Activated CD4-positive, alpha-beta T cell treated with anti-CD3 and anti-CD28 coated beads, Interleukin-2, amount 50 U/mL, for 1 hour (primary cell): Measurements from ENCODE around the gene GREB1L.
"Not testable (repeated sequence)": the region's sequence is repeated elsewhere in the genome, so short reads cannot be mapped to it uniquely, and the experiment has no call there.

Source experiments
- DNase-seq: peaks from one replicate; pipeline ENCODE4 v3.0.0-alpha.2; 2020

Gene GREB1L

GRCh38 chr18:21242141-21242779 lies at the start of gene GREB1L:
Gene GREB1L, plus strand, starts transcription at chr18:21242232. Its CDS starts 141,287 bp downstream, at chr18:21383519.
- no peak for DNase-seq

DNA sequence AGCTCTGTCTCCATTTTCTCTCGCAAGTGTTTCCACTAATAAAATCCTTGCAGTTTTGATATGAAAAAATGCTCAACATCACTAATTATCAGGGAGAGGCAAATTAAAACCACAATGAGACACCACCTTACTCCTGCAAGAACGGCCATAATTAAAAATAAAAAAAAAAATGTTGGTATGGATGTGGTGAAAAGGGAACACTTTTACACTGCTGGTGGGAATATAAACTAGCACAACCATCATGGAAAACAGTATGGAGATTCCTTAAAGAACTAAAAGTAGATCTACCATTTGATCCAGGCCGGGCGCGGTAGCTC lies 49.8 kb upstream of the GREB1L start:
- DNase-seq, result no peak

DNA sequence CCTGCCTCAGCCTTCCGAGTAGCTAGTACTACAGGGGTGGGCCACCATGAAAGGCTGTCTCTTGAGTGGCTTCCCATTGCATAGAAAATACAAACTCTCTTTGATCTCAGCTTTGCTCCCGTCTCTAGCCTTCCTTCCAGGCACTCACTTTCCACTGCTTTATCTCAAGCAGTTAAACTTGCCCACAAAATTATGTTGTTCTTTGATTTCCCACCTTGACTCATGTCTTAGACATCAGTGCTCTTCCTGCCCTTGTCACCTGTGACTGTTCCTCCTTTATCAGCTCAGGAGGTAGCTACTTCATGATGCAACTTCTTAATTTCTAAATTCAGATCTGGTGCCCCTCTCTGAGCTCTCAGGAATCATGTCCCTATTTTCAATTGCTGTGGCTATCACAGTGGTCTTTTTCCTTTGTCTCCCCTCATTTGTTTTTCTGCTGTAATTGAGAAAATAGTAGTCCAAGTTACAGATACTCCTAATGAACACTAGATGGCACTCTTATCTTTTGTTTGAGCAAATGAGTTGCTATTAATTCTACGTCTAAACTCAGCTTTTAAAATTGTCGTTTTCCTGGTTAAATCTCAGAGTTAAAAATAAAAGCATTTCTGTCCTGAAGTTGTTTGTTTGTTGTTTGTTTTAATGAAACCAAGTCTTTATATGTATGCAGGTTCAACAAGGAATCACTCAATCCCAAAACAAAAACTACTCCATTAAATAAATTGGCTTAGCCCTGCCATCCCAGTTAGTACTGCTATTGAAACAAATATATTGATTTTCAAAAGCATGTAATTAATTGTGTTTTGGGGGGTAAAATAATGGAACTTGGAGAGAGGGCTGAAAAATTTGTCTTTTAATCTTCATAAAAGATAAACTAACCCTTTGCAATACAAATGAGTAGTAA lies 46.9 kb upstream of the GREB1L start:
- DNase-seq, result no peak

- no peak for DNase-seq
Measured at GRCh38 chr18:21196426-21196825, 45.6 kb upstream of the GREB1L start.

GRCh38 chr18:21203126-21203525 lies 38.9 kb upstream of the GREB1L start:
- no peak for DNase-seq

DNA sequence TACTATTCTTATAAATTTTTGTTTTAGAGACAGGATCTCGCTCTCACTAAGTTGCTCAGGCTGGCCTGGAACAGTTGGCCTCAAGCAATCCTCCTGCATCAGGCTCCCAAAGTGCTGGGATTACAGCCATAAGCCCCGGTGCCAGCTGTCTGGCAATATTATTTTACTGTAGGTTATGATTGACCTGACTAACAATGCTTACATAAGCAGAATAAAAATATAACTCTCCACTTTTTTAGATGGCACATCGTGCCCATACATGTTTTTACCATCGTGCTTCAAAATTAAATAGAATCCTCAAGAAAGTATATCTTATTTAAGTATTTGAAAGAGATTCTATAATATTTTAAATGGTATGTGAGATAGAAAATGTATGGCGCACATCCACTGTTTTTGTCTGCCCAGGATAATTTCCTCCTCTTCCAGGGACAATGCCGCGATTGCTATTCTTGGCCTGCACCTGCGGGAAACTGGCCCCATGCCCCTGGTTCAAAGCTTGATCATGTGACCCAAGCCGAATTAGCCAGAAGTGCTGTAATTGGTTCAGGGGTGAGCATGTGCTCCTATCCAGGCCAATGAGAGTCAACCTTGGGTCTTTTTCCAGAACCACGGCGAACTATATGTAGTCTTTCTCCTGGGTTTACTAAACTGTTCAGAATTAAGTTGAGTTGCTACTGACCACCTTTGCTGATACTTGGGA lies 38.3 kb upstream of the GREB1L start:
- no peak for DNase-seq

GRCh38 chr18:21205695-21206094 lies 36.3 kb upstream of the GREB1L start:
- no peak for DNase-seq

GRCh38 chr18:21210278-21210677 lies 31.8 kb upstream of the GREB1L start:
- no peak for DNase-seq

- DNase-seq, result no peak
Measured at GRCh38 chr18:21210784-21211183, 31.2 kb upstream of the GREB1L start.

DNA sequence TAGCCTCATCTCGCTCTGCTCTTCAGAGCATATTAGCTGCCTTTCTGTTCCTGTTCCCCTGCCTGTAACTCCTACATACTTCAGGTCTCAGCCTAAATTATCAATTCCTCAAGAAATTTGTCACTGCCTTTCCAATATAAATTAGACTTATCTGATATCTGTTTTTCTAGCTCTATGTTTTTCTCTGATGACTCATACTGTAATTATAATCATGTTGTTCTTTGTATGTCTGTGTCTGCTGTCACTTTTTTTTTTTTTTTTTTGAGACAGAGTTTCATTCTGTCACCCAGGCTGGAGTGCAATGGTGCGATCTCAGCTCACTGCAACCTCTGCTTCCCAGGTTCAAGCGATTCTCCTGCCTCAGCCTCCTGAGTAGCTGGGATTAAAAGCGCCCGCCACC lies 27.6 kb upstream of the GREB1L start:
- DNase-seq, result not testable (repeated sequence)

- DNase-seq, result no peak
Measured at GRCh38 chr18:21215490-21215889, 26.5 kb upstream of the GREB1L start.

DNA sequence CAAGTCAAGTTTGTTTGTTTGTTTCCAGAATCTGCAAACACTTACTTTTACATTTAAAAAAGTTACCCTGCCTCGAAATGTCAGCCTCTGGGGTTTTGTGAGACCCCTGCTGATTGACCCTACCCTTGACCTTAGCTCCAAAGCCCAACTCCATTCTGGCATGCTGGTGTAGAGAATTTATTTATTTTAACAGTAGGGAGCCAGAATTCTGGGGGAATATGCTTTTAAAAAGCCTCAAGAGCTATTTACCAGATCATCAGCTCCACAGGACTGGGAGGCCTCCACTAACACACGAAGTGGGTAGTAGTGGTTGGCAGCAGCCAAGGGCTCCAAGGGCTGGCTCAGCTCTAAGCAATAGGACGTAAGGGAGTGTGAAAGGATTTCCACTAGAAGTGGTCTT lies 23.2 kb upstream of the GREB1L start:
- no peak for DNase-seq

- DNase-seq, result no peak
Measured at GRCh38 chr18:21230436-21230835, 11.6 kb upstream of the GREB1L start.

- no peak for DNase-seq
Measured at GRCh38 chr18:21241301-21242048, 557 bp upstream of the GREB1L start.

DNA sequence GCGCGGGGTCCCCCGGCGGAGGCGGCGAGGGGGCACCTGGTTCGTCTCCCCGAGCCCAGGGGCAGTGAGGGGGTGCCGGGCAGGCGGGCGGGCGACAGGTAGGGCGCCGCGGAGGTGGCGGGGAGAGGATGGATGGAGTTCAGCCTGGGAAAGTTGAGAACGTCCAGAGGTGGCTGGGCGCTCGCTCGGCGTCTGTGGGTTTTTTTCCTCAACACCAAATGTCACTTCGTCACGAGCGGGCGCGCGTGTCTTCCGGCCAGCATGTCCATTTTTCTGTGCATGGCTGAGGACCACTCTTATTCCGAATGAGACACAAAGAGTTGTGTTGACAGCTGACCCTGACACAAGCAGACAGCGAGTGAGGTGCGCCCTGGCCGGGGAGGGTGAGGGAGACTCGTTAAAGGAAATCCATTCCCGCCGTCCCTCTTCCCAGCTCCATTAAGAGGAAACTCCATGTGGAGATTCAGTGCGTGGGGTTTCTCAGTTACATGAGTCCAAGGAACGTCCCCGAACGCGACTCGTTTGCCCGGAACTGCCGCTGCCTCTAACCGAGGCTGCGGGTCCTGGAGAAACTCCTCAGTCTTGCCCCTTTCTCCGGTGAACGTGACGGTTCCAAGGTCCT lies 859 bp downstream of the GREB1L start:
- DNase-seq, result no peak

DNA sequence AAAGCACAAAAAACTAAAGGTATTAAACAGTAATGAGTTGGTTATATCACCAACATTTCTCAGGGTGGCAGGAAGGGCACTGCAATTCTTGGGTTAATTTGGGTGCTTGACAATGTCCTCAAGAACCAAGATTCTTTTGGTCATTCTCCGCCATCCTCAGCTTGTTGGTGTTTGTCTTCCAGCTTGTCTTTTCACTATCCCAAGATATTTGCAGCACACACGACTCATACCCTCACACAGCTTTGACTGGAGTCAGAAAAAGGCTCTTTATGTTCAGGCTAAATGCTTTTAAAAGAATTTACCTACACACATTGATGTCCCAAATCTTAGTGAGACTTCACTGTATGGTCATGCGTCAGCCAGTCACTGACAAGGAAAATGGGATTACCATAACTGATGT lies 12.5 kb downstream of the GREB1L start:
- DNase-seq, result no peak

DNA sequence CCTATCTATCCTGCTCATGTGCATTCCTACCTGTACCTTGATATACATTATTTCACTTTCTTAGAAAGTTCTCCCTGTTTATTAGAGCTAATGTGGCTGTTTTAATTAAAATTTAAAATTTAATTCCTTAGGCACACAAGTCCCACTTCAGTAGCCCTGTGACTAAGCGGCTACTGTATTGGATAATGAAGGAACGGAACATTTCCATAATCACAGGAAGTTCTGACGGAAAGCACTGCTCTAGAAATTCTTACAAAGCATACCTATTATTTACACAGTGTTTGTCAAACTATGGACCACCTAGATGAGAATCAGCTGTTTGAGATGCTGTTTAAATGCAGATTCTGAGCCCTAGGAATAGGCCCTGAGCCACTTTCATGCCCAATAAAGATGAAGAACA lies 13.2 kb downstream of the GREB1L start:
- no peak for DNase-seq

DNA sequence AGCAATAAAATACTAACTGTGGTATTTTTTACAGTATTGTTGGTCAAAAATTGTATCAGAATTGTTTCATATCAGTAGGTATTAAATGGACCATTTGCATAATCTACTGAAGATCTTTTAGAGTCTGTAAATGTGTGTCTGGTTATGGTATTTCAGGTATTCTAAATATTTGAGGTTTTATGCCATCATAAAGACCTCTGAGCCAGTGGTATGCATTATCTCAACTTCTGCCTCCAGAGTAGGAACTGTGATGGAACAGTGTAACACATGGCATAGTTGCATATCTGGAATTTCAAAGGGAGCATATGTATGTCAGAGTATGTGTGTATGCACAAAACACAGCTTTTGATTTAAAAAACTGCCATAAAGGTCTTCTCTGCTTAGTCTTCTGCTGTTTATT lies 15.4 kb downstream of the GREB1L start:
- no peak for DNase-seq

GRCh38 chr18:21260621-21261020 lies 18.6 kb downstream of the GREB1L start:
- no peak for DNase-seq

DNA sequence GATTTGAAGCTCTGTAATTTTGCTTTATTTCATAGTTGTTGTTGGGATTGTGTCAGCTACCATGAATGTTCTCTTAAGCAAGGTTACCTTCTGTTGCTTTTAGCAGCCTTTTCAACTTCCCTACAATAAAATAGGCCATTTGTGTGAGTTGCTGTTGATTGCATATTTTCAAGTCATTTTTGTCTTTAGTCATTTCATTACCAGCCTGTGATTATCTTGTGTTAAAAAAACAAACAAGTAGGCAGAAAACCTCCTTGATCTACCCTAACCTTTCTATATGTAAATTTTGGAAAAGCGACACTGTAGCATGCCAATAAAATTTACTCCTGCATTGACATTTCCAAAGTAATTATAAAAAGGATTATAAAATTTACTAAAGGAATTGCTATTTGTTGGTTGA lies 19.3 kb downstream of the GREB1L start:
- DNase-seq, result no peak

- DNase-seq, result no peak
Measured at GRCh38 chr18:21262244-21262643, 20.2 kb downstream of the GREB1L start.

DNA sequence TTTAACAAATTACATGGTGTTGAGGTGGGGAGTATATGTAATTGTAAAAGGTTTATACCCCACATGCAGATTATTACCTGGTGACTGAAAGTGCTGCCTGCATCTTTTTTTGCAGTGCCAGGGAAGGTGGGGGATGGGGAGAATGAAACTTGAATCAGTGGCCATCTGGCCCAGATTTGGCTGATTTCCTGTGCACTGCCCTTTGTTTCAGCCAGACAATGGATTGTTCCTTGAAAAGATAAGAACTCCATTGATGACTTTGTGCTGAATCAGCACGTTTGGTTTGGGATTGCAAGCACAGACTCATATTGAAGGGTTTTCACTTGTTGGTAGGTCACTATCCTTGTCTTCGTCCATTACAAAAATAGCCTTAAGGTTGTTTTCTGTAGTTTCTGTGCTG lies 20.9 kb downstream of the GREB1L start:
- no peak for DNase-seq

DNA sequence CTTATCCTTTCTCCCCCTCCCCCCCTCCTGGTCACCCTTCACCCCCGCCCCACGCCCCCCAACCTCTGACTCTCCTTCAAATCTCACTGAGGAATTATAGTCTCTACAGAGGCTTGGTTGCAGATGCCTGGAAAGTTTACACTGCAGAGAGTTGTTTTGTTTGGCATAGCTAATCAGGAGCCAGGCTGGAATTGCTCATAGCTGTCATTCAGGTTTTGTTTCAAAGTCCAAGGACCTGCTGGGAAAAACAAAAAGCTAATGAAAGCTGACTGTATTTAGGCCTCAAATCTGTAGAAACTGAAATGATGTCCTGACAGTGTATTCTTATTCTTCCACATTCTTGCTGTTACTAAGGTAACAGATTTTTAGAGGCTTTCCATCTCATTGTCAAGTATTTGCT lies 22.6 kb downstream of the GREB1L start:
- DNase-seq, result no peak
